Fibroblast of peridontal ligament (primary cell): ENCODE measurements around the gene TNK1.
"Not testable (repeated sequence)": the region's sequence is repeated elsewhere in the genome, so short reads cannot be mapped to it uniquely, and the experiment has no call there.

Experiments
- DNase-seq: peaks from one replicate; pipeline ENCODE4 v3.0.0-alpha.2; 2010; ENCODE audit errors: extremely low read depth

Gene TNK1

DNA sequence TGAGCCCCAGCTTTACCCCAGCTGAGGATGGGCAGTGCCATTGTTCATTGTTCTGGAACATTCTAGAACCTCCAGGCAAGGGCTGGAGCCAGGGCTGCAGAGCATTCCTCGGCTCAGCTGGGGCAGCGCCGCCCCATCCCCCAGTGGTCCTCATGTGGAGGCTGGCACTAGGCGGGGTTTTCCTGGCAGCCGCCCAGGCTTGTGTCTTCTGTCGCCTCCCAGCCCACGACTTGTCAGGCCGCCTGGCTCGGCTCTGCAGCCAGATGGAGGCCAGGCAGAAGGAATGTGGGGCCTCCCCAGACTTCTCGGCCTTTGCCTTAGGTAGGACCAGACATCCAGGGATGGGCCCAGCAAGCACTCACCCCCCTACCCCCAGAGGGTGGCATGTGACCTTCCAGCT is 25.8 kb upstream of the TNK1 start, which contains the start of gene TMEM95:
Gene TMEM95 (plus strand): TSS at position 104 of the 400 bp plus-strand sequence. CDS start 49 bp downstream, at position 153.
- DNase-seq, result no peak

- DNase-seq, result no peak
Observed at GRCh38 chr17:7355573-7355972, 25.3 kb upstream of the TNK1 start.

DNA sequence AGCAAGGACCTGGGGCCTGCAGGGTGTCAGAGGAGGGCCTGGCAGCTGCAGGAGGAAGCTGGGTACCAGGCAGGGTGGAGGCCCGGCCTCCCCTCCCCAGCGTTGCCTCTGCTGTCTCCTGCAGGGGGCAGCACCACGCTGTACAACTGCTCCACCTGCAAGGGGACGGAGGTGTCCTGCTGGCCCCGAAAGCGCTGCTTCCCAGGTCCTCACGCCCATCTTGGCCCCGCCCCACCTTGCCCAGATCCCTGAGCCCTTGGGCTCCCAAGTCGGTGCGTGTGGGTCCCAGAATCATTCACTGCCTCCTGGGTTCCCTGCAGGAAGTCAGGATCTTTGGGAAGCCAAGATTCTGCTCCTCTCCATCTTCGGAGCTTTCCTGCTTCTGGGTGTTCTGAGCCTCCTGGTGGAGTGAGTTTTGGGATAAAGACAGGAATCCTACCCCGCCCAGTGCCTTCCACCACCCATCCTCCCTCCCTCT is 24.8 kb upstream of the TNK1 start:
- peak; percentile 37 for DNase-seq

DNA sequence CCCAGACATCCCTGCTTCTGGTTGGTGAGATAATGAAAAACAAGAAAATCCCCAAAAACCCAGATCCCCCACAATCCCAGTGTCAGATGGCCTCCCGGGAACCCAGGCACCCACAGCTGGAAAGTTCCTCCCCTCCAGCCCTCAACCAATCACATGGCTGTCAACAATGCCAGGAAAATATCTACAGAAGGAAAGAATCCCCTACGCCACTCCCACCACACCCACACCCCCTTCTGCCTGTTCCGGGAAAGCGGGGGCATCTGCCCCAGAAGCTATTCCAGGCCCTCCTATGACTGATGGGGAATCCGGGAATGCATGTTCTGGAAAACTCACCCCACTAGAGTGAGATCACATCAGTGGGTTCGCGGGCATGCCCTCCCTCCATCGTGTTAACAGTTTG is 24.1 kb upstream of the TNK1 start:
- DNase-seq, result no peak

- DNase-seq, result no peak
Observed at GRCh38 chr17:7357381-7357780, 23.5 kb upstream of the TNK1 start.

GRCh38 chr17:7361906-7362305 is 19.0 kb upstream of the TNK1 start:
- DNase-seq, result no peak

- no peak for DNase-seq
Observed at GRCh38 chr17:7363311-7363710, 17.6 kb upstream of the TNK1 start.

- DNase-seq, result not testable (repeated sequence)
Observed at GRCh38 chr17:7365963-7366362, 14.9 kb upstream of the TNK1 start.

DNA sequence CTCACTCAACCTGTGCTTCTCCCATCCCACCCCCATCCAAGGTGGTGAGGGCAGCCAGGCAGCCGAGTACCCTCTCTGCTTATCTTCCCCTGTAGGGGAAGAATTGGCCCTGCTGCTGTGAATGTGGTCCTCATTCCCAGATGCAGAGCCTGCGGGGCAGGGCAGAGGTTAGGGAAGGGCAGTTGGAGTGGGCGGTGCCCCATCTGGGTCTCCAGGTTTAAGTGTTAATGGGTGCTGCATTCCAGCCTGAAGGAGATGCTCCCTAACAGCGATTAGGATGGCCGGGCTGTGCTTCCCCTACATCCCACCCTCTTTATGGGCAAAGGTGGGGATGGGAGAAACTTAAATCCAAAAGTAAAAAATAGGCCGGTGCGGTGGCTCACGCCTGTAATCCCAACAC is 13.8 kb upstream of the TNK1 start:
- DNase-seq, result no peak

- DNase-seq, result no peak
Observed at GRCh38 chr17:7367918-7368598, 12.8 kb upstream of the TNK1 start.

- not testable (repeated sequence) for DNase-seq
Observed at GRCh38 chr17:7368599-7368994, 12.3 kb upstream of the TNK1 start.

- DNase-seq, result no peak
Observed at GRCh38 chr17:7369825-7370224, 11.1 kb upstream of the TNK1 start.

DNA sequence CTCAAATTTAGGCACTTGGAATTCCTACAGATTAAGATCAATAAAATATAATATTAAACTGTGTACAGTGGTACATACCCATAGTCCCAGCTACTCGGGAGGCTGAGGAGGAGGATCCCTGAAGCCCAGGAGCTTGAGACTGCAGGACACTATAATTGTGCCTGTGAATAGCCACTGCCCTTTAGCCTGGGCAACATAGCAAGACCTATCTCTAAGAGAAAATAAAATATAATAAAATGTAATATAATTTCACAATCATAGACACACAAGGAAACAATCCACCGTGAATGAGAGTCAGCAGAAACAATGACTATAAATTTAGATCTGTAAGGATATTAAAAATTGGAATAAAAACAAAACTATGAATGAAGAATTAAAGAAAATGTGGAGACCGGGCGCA is 10.0 kb upstream of the TNK1 start:
- no peak for DNase-seq

- no peak for DNase-seq
Observed at GRCh38 chr17:7374353-7374752, 6.5 kb upstream of the TNK1 start.

DNA sequence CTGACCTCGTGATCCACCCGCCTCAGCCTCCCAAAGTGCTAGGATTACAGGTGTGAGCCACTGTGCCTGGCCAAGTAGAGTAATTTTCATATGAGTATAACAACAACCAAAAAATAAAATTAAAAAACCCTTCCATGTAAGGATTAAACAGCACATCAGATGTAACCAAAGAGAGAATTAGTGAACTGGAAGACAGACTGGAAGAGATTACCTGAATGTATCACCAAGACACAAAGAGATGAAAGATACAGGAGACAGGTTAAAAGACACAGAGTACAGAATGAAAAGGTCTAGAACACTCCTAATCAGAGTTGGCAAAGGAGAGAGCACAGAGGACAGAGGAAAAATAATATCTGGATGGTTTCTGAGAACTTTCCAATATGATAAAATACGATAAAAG is 1.8 kb upstream of the TNK1 start:
- DNase-seq, result no peak

DNA sequence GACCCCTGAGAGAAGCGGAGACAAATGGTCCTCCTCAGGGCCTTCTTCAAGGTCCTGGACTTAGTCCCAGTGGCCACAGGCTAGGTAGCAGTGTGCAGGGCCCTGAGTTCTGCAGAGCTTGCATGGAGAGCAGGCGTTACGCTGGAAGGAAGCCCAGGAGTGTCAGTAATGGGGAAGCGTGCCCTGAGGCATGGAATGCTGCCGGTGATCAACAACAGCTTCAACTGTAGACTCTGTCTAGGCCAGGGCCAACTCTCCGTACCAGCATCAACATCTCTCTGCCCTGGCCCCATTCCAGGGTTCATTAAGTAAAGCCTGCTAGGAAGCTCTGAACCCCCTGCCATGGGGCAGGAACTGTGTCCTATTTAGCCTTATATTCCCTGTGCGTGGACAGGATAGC is 568 bp upstream of the TNK1 start:
- peak; percentile 38 for DNase-seq

DNA sequence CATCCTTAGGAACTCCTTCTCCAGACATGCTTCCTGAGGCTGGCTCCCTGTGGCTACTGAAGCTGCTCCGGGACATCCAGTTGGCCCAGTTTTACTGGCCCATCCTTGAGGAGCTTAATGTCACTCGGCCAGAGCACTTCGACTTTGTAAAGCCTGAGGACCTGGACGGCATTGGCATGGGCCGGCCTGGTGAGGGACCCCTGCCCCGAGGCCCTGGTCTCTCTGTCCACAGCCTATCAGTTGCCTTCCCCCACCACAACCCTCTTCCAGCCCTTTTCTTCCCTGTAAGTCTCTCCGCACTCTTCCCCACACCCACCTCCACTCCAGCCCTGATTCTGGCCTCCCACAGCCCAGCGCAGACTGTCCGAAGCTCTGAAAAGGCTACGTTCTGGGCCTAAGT is 2.0 kb downstream of the TNK1 start:
- no peak for DNase-seq

DNA sequence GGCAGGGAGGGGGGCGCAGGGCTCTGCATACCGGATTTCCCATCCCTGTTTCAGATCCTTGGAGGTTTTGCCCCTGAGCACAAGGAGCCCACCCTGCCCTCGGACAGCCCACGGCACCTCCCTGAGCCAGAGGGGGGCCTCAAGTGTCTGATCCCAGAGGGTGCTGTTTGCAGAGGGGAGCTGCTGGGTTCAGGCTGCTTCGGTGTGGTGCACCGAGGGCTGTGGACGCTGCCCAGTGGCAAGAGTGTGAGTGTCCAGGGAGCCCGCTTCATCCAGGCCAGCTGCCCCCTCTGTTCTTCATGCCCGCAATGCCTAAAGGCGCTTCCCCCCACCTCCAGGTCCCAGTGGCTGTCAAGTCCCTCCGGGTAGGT is 2.5 kb downstream of the TNK1 start:
- no peak for DNase-seq

DNA sequence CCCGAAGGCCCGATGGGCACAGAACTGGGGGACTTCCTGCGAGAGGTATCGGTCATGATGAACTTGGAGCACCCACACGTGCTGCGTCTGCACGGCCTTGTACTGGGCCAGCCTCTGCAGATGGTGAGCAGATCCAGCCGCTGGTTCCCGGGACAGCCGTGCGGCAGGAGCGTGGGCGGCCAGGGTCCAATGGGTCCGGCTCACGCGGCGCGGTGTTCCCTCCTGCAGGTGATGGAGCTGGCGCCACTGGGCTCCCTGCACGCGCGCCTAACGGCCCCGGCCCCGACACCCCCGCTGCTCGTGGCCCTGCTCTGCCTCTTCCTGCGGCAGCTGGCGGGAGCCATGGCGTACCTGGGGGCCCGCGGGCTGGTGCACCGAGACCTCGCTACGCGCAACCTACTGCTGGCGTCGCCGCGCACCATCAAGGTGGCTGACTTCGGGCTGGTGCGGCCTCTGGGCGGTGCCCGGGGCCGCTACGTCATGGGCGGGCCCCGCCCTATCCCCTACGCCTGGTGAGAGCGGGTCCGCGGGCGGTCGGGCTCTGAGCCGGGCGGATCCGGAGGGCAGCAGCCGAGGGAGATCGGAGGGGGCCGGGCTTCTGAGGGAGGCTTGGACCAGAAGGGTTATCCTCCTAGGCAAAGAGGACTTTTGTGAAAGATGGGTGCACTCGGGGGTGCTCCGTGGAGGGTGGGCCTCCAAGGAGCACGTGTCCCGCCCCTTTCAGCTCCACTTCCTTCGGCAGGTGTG is 3.0 kb downstream of the TNK1 start:
- DNase-seq, result no peak

- DNase-seq, result no peak
Observed at GRCh38 chr17:7384489-7385081, 3.7 kb downstream of the TNK1 start.

DNA sequence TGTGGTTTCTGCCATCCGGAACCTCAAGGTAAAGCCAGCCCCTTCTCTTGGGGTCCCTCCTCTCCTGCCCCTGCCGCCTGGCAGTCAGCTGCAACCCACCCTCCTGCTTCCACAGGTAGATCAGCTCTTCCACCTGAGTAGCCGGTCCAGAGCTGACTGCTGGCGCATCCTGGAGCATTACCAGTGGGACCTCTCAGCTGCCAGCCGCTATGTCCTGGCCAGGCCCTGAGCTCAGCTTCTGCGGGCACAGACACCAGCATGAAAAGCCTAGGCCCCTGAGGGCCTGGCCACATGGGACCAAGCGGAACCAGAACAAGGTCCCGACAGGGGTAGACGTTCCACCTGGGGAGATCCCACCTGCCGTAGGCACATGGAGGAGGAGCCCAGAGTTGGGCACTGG is 8.0 kb downstream of the TNK1 start:
- no peak for DNase-seq

GRCh38 chr17:7389924-7390910 is 9.3 kb downstream of the TNK1 start:
- no peak for DNase-seq
